Left lung (tissue), 10 donors: ENCODE measurements around the gene BHLHE23. TPM values are rescaled to one million over a fixed set of nuclear protein-coding genes. Genes with fewer than 3 reads are reported as not detected.

ENCODE experiments used
- ATAC-seq: fragments of 200-7000 bp; cut with Tn5 transposase; one replicate; pipeline ENCODE4 v1.9.1; 2020; ENCODE audit warnings: moderate library complexity
- DNase-seq, 4 donors: peaks; one replicate each; pipeline ENCODE4 v3.0.0-alpha.2; 2013 to 2020
- H3K27ac ChIP-seq, 2 donors: fragments of 200-600 bp; sonication (generic) in 1 of 2; one replicate each; pipeline versions ENCODE4 v1.5.0 to v1.8.0; 2020 to 2021
- H3K27me3 ChIP-seq, 2 donors: fragments of 200-600 bp; sonication (generic) in 1 of 2; one replicate each; pipeline versions ENCODE4 v1.5.0 to v1.8.0; 2020 to 2021
- H3K36me3 ChIP-seq, 2 donors: fragments of 200-600 bp; sonication (generic) in 1 of 2; one replicate each; pipeline versions ENCODE4 v1.5.0 to v1.8.0; 2020 to 2021
- H3K4me1 ChIP-seq, 2 donors: fragments of 200-600 bp; one replicate each; pipeline ENCODE4 v1.8.0; 2021
- H3K4me3 ChIP-seq, 2 donors: fragments of 200-600 bp; sonication (generic) in 1 of 2; one replicate each; pipeline versions ENCODE4 v1.5.0 to v1.8.0; 2020 to 2021; ENCODE audit warnings: mild to moderate bottlenecking in 1 of 2
- H3K9me3 ChIP-seq, 2 donors: fragments of 200-600 bp; sonication (generic) in 1 of 2; one replicate each; pipeline versions ENCODE4 v1.5.0 to v1.8.0; 2020 to 2021
- CTCF ChIP-seq, 2 donors: fragments of 200-600 bp; sonication (generic) in 1 of 2; IDR thresholded peaks; one replicate each; pipeline versions ENCODE4 v1.5.0 to v1.8.0; 2021; ENCODE audit warnings: antibody characterized with exemption in 2 of 2
- intact Hi-C, 2 donors: fragments of 100-400 bp; cut with DNase I; formaldehyde crosslinking; loops; one replicate each; pipeline versions ENCODE4 v1.11.2 to v1.14.2; 2022
- polyA plus RNA-seq, 6 donors: library from polyadenylated mRNA; unstranded; fragments of 120-200 nt; gene quantifications; one replicate each; pipeline ENCODE4 v1.2.1, GENCODE V29; 2013; ENCODE audit not compliant: insufficient read length in 6 of 6
- total RNA-seq, 2 donors: library from RNA; stranded (reverse); fragmentation: NEBNext Ultra II Directional; extraction: Animal tissue kit (Norgen Biotek cat#: 25700); gene quantifications; one replicate each; pipeline ENCODE4 v1.2.1, GENCODE V29; 2021
- donor health status: DM: no; HTN: yes; CAD: no.
- donor health status: DM: no; HTN: no; CAD: no.

Gene BHLHE23
- total and polyA plus RNA-seq, 8 donors = not detected

- H3K4me1 ChIP-seq = peaks cover 4 to 36% of the 10 kb centered on the region in 2 donors
- H3K9me3 ChIP-seq = peaks cover 0 to 9% of the 10 kb centered on the region in 2 donors
- peaks cover 89 to 100% of the 10 kb centered on the region in 2 donors for H3K27me3 ChIP-seq
- H3K4me3 ChIP-seq = no peak overlapping the region
- TF ChIP-seq CTCF (IDR thresholded peaks at IDR 0.05) = no peak
- no peak for ATAC-seq
- no peaks in the 10 kb centered on the region for H3K36me3 ChIP-seq
- H3K27ac ChIP-seq = no peak overlapping the region
- DNase-seq = no peak
- intact Hi-C loops = loop anchor here (2.0 to 10.0 kb wide), 2 partner anchors 108 to 114 kb away; no protein-coding TSS in a partner anchor
Measured at GRCh38 chr20:63008541-63009044, 1.8 kb upstream of the BHLHE23 start.

GRCh38 chr20:63007646-63008488, 1.1 kb upstream of the BHLHE23 start:
- intact Hi-C loops = loop anchor here (2.0 to 10.0 kb wide), 2 partner anchors 107 to 113 kb away; no protein-coding TSS in a partner anchor
- H3K36me3 ChIP-seq = no peaks in the 10 kb centered on the region
- ATAC-seq = no peak

GRCh38 chr20:63007360-63007645, 539 bp upstream of the BHLHE23 start:
- H3K27ac ChIP-seq = no peak overlapping the region
- no peak for DNase-seq
- no peaks in the 10 kb centered on the region for H3K9me3 ChIP-seq
- TF ChIP-seq CTCF (IDR thresholded peaks at IDR 0.05) = no peak
- no peak overlapping the region for H3K4me3 ChIP-seq
- H3K27me3 ChIP-seq = peaks cover 93 to 100% of the 10 kb centered on the region in 2 donors
- no peaks in the 10 kb centered on the region for H3K36me3 ChIP-seq
- peaks cover 4 to 36% of the 10 kb centered on the region in 2 donors for H3K4me1 ChIP-seq
- intact Hi-C loops = loop anchor here in 1 of 2 donors (10.0 kb wide), 1 partner anchor 113 kb away; no protein-coding TSS in a partner anchor
- ATAC-seq = no peak

More at GRCh38 chr20:63007646-63008488, 1.1 kb upstream of the BHLHE23 start:
- Histone ChIP-seq H3K27me3 (peaks cover 91 to 100% of the 10 kb centered on the region in 2 donors), H3K4me3 (no peak overlapping the region), H3K9me3 (peaks cover 0 to 2% of the 10 kb centered on the region in 2 donors), H3K4me1 (peaks cover 4 to 36% of the 10 kb centered on the region in 2 donors), H3K27ac (no peak overlapping the region)
- peak in 1 of 4 donors; percentile 69 for DNase-seq
- no peak for TF ChIP-seq CTCF (IDR thresholded peaks at IDR 0.05)

GRCh38 chr20:63005862-63006539, 763 bp downstream of the BHLHE23 start:
- Histone ChIP-seq H3K4me3 (no peak overlapping the region), H3K27ac (no peak overlapping the region)
- no peak for ATAC-seq

More at GRCh38 chr20:63005862-63006539, 763 bp downstream of the BHLHE23 start:
- intact Hi-C loops = loop anchor here in 1 of 2 donors (10.0 kb wide), 1 partner anchor 111 kb away; no protein-coding TSS in a partner anchor
- H3K4me1 ChIP-seq = peaks cover 4 to 36% of the 10 kb centered on the region in 2 donors
- no peaks in the 10 kb centered on the region for H3K36me3 ChIP-seq
- no peak for TF ChIP-seq CTCF (IDR thresholded peaks at IDR 0.05)
- H3K27me3 ChIP-seq = peaks cover 97 to 100% of the 10 kb centered on the region in 2 donors
- no peaks in the 10 kb centered on the region for H3K9me3 ChIP-seq
- peak in 1 of 4 donors; percentile 68 for DNase-seq
